ENCODE results near the gene GPR162. TPM values are rescaled to one million over a fixed set of nuclear protein-coding genes. Genes with fewer than 3 reads are reported as not detected.

The GPR162 gene
- total and polyA plus RNA-seq, 10 of the 15 experiments (the other 5 are each of a cell fraction or from before 2014, with no cell fraction given) = not detected

DNA sequence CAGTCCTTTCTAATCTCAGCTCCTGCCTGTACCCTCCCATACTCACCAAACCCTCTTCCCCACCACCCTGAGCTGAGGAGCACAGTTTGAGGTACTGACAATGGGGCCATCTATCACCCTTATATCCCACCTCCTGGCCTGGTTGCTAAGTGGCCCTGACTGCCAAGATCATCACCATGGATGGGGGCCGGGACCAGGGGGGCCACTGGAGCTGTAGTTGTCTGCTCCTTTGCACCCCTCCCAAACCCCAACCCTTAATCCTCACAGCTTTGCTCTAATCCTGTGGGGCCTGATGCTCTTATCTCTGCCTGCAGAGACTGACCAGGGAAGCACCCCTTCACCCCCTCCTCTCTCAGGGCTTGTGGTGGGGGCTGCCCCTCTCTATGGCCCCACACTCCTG, 18.7 kb downstream of the GPR162 start:
- no peaks in the 10 kb centered on the region for H3K27me3 ChIP-seq (replicated peaks in 1 of 2; ENCODE audit: control insufficient read depth in 2 of 2, insufficient read depth in 2 of 2, low read length in 1 of 2)
- ChIA-PET SMC1A (ENCODE audit: uncharacterized antibody, unreplicated experiment) (interaction anchor here (1.0 to 5.1 kb wide), 4 partner anchors 10 to 87 kb away, joined by 3 to 22 read pairs (median 4); partner anchors contain the start of genes CDCA3, MLF2 and USP5), CTCF (interaction anchor here (0.8 to 1.6 kb wide), 6 partner anchors 10 to 87 kb away, joined by 3 to 5 read pairs (median 4); partner anchors contain the start of gene MLF2), POLR2A (interaction anchor here (0.8 to 1.6 kb wide), 5 partner anchors 8 to 25 kb away, joined by 3 to 7 read pairs (median 4); partner anchors contain the start of gene CDCA3), RAD21 (ENCODE audit: unreplicated experiment) (interaction anchor here (0.9 to 2.3 kb wide), 4 partner anchors 8 to 87 kb away, joined by 3 to 12 read pairs (median 7); partner anchors contain the start of genes CDCA3 and MLF2)
- no TSS peak for BruUV-seq (replicated peaks)
- H3K4me3 ChIP-seq = no peak overlapping the region
- in situ Hi-C loops (cut with MboI) (no loop called here), intact Hi-C loops (cut with micrococcal nuclease; ENCODE audit: unreplicated experiment) (no loop called here)
- peaks cover 10% of the 10 kb centered on the region for H3K4me1 ChIP-seq (ENCODE audit: control insufficient read depth, insufficient read depth, low read length)
- ATAC-seq (peak; percentile 17), FAIRE-seq (no peak), DNase-seq (ENCODE audit: low read depth, low spot score) (no peak)
- WGBS (ENCODE audit: insufficient coverage, insufficient replicate concordance, low lambda C conversion rate, missing lambda C conversion rate) = 44% methylated on average over 1 of the region's 1 CpG
- H3K36me3 ChIP-seq (ENCODE audit: control insufficient read depth in 2 of 2, insufficient read depth in 2 of 2, low read length in 1 of 2) = no peaks in the 10 kb centered on the region
- peak overlapping the region; percentile 65; the same call in 1 of the 2 replicates for H3K4me2 ChIP-seq (ENCODE audit: control insufficient read depth, insufficient read depth)
- peak overlapping the region; percentile 34; the same call in 1 of the 2 replicates for H3K9ac ChIP-seq (ENCODE audit: control insufficient read depth, insufficient read depth, low read length)
- no peaks in the 10 kb centered on the region for H4K20me1 ChIP-seq (ENCODE audit: control insufficient read depth, insufficient read depth)
- H3K79me2 ChIP-seq (ENCODE audit: control insufficient read depth, insufficient read depth, low read length) = no peaks in the 10 kb centered on the region
- no peak overlapping the region for H3K27ac ChIP-seq (ENCODE audit: control insufficient read depth, insufficient read depth)
- H2AFZ ChIP-seq (ENCODE audit: control insufficient read depth, low read depth, low read length) = peak overlapping the region; percentile 40
- no peaks in the 10 kb centered on the region for H3K9me3 ChIP-seq (replicated peaks; ENCODE audit: control insufficient read depth, insufficient read depth, low read length)
- TF ChIP-seq ASH2L (IDR thresholded peaks at IDR 0.05; ENCODE audit: borderline replicate concordance, low read depth) (no peak), EP300 (IDR thresholded peaks at IDR 0.05; ENCODE audit: borderline replicate concordance in 1 of 2, control insufficient read depth in 1 of 2, low read depth in 2 of 2, low read length in 2 of 2) (no peak), BCL3 (IDR thresholded peaks at IDR 0.05; ENCODE audit: borderline replicate concordance, insufficient read depth, low read depth, low read length, poor library complexity, severe bottlenecking) (no peak), JUND (IDR thresholded peaks at IDR 0.05; ENCODE audit: low read depth, low read length) (no peak), HSF1 (IDR thresholded peaks at IDR 0.05; ENCODE audit: low read depth, low read length) (no peak), RCOR1 (conservative IDR thresholded peaks at IDR 0.05; ENCODE audit: low read depth, low read length) (no peak), PML (IDR thresholded peaks at IDR 0.05; ENCODE audit: low read length) (no peak), KDM1A (IDR thresholded peaks at IDR 0.05; ENCODE audit: borderline replicate concordance) (no peak)

All from GM12878 (cell line).